Renal pelvis (tissue), 4 donors: ENCODE measurements around the gene SLC25A5. TPM values are rescaled to one million over a fixed set of nuclear protein-coding genes. Genes with fewer than 3 reads are reported as not detected.
"Not testable (repeated sequence)": the region's sequence is repeated elsewhere in the genome, so short reads cannot be mapped to it uniquely, and the experiment has no call there.

ENCODE experiments used
- DNase-seq: peaks from one replicate; pipeline ENCODE4 v3.0.0-alpha.2; 2013
- polyA plus RNA-seq, 3 donors: library from polyadenylated mRNA; unstranded; fragments of 120-200 nt; gene quantifications; one replicate each; pipeline ENCODE4 v1.2.1, GENCODE V29; 2013; ENCODE audit not compliant: insufficient read length in 3 of 3

Gene SLC25A5
- polyA plus RNA-seq, 3 donors: 322 to 349 (median 333) TPM

DNA sequence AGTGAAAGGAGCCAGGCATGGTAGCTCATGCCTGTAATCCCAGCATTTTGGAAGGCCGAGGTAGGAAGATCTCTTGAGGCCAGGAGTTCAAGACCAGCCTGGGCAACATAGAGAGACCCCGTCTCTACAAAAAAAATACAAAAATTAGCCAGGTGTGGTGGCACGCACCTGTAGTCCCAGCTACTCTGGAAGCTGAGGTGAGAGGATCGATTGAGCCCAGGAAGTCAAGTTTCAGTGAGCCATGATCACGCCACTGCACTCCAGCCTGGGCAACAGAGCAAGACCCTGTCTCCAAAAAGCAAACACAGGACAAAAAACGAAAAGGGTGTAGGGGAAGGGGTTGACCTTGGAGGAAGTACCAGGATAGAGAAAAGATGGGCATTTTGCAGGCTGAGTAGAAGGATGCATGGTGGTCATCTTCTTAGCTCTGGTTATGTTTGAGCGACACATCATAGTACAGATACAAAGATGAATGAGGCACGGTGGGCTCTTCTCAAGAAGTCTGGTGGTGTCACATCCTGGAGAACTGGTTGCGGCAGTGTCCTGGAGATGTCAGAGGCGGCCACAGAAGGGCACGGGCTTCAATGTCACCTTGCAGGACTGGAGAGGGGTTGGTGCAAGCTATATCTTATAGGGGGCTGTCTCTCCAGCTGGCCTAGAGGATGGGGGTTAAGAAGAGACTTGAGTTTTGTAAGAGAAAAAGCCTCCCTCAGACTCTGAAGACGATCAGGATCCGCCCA, 32.0 kb downstream of the SLC25A5 start:
- DNase-seq: no peak

DNA sequence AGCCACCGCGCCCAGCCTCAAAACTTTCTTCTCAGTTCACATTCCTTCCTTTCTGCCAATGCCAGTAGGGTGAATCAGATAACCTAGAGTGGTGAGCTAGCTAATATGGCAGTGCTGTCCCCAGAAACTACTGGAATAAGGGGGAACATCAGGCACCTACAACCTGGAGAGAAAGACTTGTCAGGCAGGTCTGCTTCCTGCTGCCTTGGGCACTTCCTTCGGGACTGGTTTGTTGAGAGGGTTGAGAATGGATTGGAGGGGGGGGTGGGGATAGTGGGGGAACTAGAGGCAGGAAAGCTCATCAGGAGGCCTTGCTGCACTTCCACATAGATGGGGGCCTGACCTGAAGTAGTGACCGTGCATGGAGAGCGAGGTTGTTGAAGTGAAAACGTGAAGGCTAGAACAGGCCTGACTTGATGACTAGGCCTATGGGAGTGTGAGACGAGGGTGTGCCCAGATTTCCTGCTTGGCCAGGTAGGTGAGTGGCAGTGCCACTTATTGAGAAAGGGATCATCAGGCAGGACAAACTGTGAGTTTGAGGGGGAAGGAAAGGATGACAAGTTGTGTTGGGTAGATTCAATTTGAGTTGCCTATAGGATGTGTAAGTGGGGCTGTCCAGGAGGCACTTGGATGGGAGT, 33.4 kb downstream of the SLC25A5 start:
- no peak for DNase-seq

DNA sequence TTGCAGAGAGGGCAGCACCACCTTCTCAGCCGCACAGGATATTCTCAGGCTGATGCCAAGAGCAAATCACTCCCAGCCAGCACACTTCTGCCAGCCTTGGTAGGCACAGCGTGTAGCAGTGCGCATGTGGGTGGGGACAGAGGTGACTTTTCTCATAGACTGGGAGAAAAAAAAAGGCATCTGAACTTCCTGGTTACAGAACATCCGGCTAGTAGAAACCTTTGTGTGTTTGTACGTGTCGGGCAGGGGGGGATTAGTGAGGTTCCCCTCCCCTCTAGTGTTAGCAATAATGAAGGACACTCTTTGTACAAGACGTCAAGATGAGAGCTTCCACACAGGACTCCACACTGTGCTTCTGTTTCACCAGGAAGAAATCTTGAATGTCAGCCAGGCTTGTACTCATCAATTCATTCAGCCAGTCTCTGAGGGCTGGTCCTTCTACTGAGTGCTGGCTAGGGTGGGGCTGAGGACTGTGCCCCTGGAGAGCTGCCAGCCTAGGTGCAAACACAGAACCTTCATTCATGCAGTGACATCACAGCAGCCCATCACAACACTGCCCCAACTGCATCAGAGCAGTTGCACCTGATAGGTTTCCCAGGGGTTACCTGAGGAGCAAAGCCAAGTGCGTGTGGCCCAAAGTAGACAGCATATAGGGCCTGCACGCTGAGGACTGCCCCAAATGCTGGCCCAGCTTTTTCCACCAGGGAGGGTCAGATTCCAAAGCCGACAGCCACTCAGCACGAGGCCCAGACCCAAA, 34.7 kb downstream of the SLC25A5 start:
- DNase-seq: no peak

DNA sequence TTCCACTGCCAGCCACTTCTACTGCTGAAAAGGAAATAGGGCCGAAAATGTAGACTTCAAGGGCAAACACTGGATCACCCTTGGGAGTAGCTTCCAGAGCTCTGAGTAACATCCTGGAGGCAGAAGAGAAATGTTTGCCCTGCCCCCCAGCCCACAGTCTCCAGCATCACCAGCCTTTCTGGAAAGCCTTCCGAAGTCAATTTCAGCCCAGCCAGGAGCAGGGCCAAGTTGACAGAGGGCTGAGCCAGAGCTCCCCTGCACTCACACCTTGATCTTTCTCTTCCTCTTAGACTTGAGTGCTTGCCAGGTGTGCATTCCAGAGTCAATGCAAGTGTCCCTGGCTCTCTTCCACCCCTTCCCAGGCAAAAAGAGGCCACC, 35.2 kb downstream of the SLC25A5 start:
- DNase-seq: no peak

DNA sequence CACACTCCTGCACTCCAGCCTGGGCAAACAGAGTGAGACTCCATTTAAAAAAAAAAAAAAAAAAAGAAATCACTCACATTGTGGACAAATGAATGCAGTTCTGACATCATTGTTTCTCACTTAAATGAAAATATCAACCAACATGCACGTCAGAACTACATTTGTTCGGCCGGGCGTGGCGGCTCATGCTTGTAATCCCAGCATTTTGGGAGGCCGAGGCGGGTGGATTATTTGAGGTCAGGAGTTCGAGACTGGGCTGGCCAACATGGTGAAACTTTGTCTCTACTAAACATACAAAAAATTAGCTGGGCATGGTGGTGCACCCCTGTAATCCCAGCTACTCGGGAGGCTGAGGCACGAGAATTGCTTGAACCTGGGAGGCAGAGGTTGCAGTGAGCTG, 36.9 kb downstream of the SLC25A5 start:
- DNase-seq: not testable (repeated sequence)

DNA sequence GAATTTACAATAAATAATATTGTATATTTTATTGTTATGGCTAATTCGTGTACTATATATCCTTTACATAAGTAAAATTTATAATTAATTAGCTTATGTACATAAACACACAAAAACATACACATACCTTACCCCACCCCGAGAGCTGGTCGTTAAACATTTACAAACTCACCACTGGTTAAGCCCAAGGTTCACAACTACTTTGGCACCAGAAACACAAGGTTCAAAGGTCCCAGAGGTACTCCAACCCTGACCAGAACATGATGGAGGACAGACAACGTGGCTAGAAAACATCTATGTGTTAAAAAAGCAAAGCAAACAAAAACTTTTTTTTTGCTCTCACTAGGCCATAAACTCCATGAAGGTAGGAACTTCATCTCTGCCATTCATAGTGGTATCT, 37.7 kb downstream of the SLC25A5 start:
- DNase-seq: no peak

DNA sequence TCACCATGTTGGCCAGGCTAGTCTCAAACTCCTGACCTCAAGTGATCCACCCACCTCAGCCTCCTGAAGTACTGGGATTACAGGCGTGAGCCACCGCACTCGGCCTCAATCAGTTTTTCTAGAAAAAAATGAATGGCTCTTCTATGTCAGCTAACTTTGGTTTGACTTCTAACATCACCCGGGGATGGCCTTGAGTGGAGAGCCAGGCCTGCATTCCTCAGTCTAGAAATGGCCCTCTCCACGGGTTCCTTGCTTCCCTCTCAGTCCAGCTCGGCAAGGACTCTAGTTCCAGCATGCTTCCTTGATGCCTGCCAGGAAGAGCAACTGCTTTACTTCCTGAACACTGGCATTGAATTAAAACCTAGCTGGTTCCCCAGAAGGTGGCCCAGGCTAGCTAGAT, 39.0 kb downstream of the SLC25A5 start:
- no peak for DNase-seq

DNA sequence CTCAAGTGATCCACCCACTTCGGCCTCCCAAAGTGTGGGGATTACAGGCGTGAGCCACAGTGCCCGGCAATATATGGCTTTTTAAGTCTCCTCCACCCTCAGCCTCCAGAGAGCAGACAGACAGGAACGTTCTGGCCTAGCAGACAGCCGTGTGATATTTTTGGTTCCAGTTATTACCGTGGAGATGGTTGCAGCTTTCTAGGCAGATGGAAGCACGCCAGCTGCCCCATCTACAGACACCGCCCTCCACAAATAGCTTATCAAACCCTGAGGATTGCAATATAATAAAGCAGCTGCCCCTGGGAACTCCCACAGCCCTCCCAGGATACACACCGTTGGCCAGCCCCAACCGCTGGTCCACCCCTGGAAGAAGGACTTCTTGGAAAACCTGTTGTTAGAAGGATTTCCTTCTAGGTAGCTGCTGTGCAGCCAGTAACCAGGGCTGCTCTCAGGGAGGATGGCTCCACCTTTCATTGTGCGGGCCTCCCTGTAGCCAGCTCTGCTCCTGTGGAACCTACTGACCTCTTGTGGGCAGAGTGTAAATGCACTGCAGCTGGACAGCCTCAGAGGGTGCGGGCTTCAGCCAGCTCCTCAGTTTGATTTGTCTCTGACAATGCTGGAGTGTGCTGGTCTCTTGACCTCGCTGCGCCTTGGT, 44.0 kb downstream of the SLC25A5 start:
- peak; percentile 45 for DNase-seq

DNA sequence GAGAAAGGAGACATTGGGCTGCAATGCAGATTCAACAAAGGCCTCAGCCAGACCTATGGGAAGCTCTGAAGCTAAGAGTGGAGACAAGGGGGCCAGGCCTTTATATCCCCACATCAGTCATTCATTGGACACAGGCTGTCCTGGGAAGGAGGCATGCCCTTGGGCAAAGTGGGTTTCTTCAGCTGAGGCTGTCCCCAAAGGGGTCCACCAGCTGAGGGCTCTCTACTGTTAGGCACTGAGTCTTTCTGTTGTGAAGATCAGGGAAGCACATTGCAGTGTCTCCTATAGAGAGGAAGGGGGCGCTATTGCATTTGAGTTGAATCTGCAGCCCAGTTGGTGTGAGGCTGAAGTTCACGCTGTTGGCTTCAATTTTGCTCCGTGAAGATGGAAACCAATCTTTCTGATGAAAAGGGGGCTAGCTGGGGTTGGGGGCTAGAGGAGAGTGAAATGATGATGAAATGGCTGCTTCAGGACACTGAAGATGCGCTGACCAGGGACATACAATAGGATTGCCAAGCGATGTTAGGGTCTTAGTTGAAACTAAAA, 48.0 kb downstream of the SLC25A5 start:
- DNase-seq: peak; percentile 41

DNA sequence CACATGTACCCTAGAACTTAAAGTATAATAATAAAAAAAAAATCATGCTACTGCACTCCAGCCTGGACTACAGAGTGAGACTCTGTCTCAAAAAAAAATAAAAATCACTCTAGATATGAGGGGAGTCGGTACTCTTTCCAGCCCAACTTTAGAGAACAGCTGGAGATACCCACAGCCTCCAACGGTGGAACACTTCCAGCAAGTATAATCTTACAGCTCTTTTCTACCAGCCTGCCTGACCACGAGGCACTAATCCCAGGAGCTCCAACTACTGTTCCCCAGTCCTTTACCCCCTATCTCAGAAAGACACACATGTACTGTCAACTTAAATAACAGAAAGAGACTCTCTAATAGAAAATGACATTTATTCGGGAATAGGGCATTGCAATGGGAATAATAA, 50.1 kb downstream of the SLC25A5 start:
- DNase-seq: no peak

Other genes with a start within 250 kb of the SLC25A5 start
- gene PGRMC1, start 232.2 kb upstream of the SLC25A5 start, polyA plus RNA-seq: 100 to 1,000 TPM; 241 to 262 (median 253) TPM
- 1 to 10 TPM; 5.9 to 6.3 (median 6.1) TPM for gene SLC25A43, start 69.1 kb upstream of the SLC25A5 start, polyA plus RNA-seq
- gene STEEP1, start 97.0 kb downstream of the SLC25A5 start, polyA plus RNA-seq: 10 to 100 TPM; 27.5 to 33.7 (median 32.7) TPM
- 10 to 100 TPM; 79.6 to 92.3 (median 87.8) TPM for gene UBE2A, start 106.1 kb downstream of the SLC25A5 start, polyA plus RNA-seq
- 10 to 100 TPM; 13.7 to 17.6 (median 14.1) TPM for gene NKRF, start 138.0 kb downstream of the SLC25A5 start, polyA plus RNA-seq
- gene SEPTIN6, start 224.7 kb downstream of the SLC25A5 start, polyA plus RNA-seq: 10 to 100 TPM; 63.0 to 70.9 (median 63.4) TPM